ENCODE measurements around the gene OCLN.
"Not testable (repeated sequence)": the region's sequence is repeated elsewhere in the genome, so short reads cannot be mapped to it uniquely, and the experiment has no call there.

Gene OCLN

DNA sequence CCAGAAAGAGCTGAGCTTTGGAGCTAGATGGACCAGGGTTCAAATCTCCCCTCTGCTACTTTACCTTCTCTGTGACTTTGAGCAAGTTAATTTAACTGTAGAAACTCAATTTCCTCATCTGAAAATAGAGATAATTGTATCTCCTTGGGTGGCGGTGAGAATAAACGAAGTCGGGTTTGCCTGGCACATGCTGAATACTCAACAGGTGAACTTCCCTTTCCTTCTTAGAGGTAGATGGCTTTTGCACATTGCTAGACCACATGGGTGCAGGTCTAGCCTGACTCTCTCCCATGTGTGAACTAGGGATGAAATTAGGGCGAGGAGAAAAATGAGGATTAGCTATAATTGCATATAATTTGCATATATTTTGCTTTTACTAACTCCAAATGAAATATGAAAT, 36.0 kb downstream of the OCLN start:
- DNase-seq, result no peak

DNA sequence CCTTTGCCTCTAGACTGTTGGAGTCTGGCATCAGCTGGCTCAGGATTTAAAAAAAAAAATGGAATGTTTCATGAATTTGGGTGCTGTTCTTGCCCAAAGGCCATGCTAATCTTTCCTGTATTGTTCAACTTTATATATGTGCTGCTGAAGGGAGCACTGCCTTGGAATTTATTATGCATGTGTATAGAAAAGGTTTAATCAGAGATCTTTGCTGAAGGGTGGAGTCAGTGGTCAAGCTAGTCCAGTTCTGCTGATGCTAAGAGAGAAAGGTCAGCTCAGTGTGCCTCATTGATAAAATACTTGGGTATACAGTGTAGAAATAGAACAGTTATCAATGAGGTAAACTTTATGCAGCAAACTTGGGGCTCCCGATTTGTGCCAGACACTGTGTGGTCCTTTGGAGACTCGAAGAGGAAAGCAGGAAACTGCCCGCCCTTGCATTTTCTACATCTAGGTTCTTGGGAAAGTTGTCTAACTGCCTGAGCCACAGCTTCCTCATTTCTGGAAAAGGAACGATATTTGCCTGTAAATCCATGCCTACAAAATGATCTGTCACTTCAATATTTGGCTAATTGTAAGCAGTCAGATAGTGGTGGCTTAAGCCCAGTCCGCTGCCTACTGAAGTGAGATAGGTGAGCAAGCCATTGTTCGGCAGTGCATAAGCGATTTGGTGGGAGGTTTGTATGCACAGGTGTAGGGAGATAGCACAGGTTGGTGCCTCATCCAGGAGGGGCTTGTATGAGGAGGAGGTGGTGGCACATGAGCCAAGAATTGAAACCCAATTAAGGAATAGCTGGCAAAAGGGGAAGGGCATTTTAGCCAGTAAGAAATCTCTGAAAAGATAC, 38.2 kb downstream of the OCLN start:
- no peak for DNase-seq

DNA sequence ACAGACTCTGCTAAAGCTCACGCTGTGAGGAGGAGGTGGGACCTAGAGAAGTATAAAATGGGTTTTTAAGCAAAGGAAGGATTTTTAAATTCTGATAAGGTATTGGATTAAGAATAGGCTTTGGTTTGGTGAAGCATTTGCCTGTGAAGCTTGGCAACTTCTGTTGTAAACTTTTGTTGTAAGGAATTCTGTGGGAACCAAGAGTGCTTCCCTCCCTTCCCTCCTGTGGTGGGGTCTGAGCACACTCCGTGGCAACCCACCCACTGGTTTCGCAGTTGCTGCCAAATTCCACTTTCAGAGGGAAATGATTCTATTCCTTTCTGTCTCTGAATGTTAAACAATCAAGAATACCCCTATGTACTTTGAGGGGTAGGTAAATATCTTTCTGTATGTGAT, 38.8 kb downstream of the OCLN start:
- DNase-seq, result no peak

DNA sequence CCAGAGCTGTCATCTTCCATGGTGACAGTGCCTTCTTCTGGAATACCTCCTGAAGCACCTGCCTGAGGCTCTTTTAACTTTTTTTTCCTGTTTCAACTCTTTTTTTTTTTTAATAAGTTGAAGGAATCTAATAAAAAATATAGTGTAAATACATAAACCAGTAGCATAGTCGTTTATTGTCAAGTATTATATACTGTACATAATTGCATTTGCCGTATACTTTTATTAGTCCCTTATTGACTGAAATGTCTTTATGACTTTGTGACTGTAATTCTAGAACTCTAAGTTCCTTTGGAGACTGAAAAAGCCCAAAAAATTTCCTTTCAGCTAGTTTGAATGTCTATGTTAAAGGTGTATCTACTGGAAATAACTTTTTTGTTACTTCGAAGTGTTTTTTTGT, 45.3 kb downstream of the OCLN start:
- DNase-seq, result not testable (repeated sequence)

DNA sequence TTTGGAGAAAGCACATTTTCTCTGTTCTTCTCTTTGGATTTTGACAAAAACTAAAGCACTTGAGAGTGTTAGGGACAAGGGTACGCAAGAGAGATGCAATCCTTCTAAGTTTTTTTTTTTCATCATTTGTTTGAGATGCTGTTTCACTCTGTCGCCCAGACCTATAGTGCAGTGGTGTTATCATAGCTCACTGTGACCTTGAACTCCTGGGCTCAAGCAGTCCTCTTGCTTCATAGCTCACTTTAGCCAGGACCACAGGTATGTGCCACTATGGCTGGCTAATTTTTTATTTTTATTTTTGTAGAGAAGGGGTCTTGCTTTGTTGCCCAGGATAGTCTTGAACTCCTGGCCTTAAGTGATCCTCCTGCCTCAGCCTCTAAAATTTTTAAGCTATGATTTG, 46.1 kb downstream of the OCLN start:
- not testable (repeated sequence) for DNase-seq

DNA sequence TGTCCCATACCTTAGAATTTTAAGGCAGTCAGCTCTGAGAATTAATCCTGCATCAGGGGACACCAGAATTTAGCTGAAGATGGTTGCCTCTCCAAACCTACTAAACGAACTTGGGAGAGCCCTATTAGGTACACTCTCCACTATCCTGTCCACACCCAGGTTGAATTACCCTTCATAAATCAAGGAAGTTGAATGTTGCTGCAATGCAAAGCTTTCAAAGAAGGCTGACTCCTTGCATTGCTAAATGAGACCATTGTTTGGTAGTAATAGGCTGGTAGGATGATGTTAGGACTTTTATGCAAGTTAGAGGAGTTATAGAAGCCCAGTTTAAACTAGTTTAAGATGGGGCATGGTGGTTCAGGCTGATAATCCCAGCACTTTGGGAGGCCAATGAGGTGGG, 48.8 kb downstream of the OCLN start:
- DNase-seq, result not testable (repeated sequence)

DNA sequence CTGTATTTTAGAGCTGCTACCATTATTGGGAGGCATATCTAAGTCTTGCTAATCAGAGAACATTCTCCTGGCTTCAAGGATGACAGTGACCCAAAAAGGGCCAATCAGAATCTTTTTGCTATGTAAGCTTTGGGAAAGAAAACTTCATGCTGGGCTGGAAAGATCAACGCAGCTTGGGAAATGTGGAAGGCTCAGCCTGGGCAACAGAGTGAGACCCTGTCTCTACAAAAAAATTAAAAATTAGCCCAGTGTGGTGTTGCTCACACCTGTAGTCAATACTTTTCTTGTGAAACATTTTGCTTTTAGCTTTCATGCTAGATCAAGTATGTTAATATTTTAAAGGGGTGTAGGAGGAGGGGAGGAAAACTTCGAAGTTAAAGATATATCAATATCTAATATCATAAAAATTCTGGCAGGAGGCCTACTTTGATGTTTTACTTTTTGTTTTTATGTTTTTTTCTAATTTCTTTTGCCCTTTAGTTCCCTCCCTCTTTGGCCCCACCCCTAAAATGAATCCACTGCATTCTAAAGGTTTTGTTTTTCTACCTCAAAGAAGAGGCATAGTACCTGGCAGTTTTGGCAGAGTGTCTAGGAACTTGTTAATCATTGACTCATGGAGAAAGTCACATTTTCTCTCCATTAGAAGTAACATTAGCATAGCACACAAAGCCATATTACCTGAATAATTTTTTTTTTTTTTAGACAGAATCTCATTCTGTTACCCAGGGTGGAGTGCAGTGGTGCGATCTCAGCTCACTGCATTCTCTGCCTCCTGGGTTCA, 50.4 kb downstream of the OCLN start:
- DNase-seq, result not testable (repeated sequence)

DNA sequence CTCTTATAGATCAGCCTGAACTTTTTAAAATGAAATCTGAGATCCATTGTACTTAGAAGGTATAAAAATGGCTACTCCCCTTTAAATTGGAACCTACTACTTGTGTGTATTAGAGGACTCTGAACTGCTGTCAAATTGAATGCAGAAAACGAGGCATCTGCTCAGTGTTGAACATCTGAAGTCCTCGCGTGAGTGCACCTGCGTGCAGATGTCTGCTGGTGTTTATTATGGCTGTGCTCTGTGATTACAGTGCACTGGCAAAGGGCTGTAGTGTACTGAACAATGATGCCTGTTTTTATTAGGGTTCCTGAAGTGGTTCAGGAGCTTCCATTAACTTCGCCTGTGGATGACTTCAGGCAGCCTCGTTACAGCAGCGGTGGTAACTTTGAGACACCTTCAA, 52.0 kb downstream of the OCLN start:
- not testable (repeated sequence) for DNase-seq

DNA sequence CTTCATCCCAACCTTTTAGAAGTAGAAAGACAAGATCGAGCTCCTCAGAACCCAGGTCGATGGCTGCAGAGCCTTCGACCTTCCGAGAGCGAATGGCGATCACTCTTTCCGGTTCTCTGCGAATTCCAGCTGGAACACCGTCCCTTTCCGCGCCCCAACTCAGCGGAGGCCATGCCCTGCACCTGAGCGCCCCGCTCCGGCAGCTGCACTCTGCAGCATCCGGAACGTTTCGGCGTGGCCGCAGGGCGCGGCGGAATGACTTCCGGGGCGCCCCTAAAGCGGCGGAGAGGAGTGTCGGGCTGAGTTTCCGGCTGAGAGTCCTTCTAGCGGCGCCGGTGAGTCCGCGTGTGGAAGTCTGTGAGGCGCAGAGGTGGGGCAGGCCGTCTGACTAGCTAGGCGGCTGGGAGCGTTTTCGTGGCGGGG, 67.3 kb downstream of the OCLN start, which contains the start of gene GTF2H2C:
Gene GTF2H2C (plus strand): TSS at position 284 of the 423 bp plus-strand sequence. CDS start 4,942 bp downstream, outside the sequence.
- DNase-seq, result peak; percentile 74

DNA sequence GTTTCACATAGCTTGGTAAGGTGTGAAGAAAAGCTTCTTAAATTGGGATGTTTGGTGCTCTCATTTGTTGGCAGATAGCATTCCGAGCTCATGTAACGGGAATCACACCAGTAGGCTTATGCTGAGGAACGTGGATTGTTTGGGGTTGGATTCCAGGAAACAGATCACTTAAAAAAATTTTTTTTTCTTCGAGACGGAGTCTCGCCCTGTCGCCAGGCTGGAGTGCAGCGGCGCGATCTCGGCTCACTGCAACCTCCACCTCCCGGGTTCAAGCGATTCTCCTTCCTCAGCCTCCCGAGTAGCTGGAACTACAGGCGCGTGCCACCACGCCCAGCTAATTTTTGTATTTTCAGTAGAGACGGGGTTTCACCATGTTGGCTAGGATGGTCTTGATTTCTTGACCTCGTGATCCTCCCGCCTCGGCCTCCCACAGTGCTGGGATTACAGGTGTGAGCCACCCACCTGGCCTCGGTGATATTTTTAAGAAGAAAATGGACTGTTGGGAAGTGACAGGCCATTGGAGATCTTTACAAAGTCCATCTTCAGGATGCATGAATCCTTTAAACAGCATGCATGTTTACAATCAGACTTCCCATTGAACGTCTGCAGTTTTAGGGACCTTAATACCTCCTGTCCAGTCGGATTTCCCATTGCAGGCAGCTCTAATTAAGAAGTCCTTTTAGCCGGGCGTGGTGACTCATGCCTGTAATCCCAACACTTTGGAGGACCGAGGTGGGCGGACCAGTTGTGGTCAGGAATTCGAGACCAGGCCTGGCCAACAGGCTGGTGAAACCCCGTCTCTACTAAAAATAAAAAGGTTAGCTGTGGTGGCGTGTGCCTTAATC, 68.2 kb downstream of the OCLN start:
- DNase-seq, result not testable (repeated sequence)

DNA sequence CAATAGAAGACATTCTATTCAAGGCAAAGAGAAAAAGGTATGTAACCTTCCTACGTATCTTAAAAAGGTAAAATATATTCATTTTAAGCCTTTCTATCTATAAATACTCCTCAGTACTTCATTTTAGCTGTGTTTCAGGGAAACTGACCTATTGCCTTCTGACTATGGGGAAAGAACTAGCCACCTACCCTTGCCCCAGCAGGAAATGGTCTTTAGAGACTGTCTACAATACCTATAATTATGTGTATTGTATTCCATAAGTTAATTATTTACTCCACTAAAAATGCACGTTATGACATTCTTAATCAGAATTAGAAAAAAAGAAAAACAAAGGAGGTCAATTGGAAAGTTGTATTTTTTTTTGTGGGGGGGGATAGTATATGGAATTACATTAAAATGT, 73.6 kb downstream of the OCLN start:
- not testable (repeated sequence) for DNase-seq

DNA sequence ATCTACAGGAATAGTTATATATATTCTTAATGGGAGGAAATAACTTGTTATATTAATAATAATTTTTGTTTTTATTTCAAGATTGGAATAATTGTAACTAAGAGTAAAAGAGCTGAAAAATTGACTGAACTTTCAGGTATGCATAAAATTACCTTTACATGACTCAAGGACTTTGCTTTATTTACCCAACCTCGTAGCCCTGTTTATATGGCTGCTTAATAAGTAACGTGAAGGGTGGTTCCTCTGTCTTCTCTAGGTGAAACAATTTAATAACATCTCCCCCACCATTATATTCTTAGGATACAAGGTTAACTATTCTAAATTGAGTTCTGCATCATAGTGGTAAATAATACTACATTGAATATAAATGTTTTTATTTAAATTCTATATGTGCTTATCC, 75.5 kb downstream of the OCLN start:
- not testable (repeated sequence) for DNase-seq

DNA sequence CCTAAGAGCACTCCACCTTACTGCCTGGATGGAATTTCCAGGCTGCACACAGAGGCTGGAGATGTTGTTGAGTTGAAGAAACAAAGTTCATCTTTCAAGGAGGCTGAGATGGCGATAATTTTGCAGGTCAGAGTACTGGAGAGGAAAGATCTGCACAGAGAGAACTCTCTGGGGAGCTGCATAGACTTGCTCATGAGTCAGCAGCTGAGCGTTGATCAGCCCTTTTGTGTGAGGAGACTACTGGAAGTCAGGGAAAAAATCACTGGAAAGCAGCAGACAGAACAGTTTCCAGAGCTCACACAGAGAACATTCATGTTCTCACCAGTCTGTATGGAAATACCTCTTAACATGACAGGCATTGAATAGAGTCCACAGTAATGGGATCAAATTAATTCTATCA, 90.8 kb downstream of the OCLN start:
- DNase-seq, result not testable (repeated sequence)

DNA sequence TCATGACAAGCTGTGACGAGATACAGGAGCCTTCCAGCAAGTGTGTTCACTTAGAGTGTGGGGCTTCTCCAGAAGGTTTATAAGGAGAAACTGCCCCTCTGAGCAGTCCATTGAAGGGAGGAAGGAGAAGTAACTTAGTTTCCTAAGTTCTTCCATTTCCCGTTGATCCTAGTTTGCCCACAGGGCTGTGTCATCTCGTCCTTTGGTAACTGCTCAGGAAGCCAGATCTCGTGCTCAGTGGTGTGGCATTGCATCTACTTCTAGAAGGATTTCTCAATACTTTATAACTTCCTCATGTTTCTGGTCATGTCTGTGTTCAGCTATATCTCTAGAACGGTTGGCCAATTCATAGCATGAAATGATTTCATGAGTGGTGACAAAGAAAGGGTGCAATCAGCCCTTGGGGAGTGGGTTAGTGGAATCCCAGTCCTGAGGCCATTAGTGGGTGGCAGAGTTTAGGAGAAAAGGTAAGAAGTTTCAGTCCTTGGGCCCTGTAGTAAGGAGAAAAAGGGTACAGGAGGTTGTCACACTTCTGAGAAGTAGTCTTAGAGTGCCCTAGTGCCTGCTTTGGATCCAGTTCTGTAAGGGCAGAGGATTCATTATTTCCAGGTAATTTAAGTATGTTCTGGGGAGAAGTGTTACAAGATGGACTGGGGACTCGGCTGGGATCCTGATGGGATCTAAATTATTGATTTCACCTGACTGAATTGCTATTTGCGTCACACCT, 103.7 kb downstream of the OCLN start:
- not testable (repeated sequence) for DNase-seq

DNA sequence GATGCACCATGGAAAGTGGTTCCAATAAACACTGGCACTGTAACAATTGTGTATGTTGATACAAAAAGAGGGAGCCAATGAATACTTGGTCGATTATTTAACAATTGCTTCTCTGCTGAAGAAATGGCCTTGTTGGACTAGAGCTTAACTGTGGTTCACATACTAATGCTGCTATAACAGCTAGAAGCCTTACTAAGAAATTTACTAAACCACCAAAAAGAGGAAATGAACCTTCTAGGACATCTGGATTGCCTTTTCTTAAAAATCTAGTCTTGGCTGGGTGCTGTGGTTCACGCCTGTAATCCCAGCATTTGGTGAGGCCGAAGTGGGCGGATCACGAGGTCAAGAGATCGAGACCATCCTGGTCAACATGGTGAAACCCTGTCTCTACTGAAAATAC, 109.4 kb downstream of the OCLN start:
- DNase-seq, result not testable (repeated sequence)

DNA sequence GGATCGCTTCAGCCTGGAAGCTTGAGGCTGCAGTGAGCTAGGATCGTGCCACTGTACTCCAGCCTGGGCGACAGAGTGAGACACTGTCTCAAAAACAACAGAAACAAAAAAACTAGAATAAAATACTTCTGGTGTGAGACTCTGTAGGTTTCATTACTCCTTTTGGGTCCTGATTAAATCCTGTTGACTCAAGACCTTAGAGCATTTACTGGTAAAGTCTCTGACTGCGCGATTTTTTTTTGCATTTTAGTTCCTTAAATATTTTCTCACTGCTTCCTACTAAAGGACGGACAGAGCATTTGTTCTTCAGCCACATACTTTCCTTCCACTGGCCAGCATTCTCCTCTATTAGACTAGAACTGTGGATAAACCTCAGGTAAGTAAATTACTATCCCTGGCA, 114.2 kb downstream of the OCLN start:
- DNase-seq, result not testable (repeated sequence)

All from fibroblast of skin of back (primary cell).